Rectal smooth muscle tissue (tissue), 1 donor: Measurements from ENCODE around the gene ABL1.

Experiments
- H3K27ac ChIP-seq: one replicate; pipeline ENCODE4 v1.7.0; 2013; ENCODE audit warnings: low read depth, low read length, inconsistent platforms
- H3K27me3 ChIP-seq: one replicate; pipeline ENCODE4 v1.7.0; 2013; ENCODE audit warnings: low read length; ENCODE audit not compliant: control insufficient read depth, insufficient read depth
- H3K36me3 ChIP-seq: one replicate; pipeline ENCODE4 v1.7.0; 2013; ENCODE audit warnings: low read length; ENCODE audit not compliant: control insufficient read depth, insufficient read depth
- H3K4me1 ChIP-seq: one replicate; pipeline ENCODE4 v1.7.0; 2013; ENCODE audit warnings: low read length; ENCODE audit not compliant: control insufficient read depth, insufficient read depth
- H3K4me3 ChIP-seq: one replicate; pipeline ENCODE4 v1.7.0; 2013; ENCODE audit warnings: low read length
- H3K9ac ChIP-seq: one replicate; pipeline ENCODE4 v1.7.0; 2013; ENCODE audit warnings: low read length

ABL1 gene

DNA sequence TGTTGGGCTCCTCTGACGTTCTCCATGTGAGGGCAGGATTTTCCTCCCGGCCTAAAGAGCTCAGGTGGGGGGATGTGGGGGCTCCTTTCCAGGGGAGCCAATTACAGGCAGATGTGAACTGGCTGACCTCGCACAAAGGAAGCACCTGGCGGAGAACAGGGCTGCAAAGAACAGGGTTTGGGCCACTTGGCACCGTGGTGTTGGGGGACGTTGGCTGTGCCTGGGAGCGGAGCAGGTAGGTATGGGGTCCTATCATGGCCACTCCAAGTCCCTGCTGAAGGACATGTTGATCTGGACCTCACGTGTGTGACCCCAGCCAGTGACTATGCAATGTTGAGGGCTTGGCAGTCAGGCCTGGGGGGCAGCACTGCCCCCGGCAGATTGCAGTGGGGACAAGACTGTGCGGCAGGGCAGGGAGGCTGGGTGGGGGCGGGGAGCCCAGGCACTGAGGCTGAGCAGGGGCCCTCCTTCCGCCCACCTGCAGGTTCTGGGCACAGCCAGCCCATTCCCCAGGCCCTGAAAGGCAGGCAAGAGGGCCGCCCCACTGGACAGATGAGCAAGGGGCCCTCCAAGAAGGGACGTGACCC is 84.6 kb downstream of the ABL1 start:
- no peaks in the 10 kb centered on the region for H3K27me3 ChIP-seq
- H3K4me3 ChIP-seq, result no peak overlapping the region

DNA sequence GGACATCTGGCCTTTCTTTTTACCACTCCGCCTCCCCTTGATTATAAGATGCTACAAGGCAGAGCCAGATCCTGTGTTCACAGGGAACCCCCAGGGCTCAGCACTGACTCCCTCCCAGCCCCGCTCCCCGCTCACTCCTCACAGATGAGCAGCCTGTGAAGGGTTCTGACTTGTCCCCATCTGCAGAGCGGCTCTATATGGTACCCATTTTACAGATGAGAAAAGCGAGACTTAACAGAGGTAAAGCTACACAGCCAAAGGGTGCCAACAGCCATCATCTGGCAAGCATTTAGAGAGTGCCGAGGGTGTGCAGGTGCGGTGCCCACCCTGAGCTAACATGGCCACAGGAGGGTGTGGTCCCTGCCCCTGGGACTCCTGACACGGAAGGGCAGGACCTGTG is 85.2 kb downstream of the ABL1 start:
- Histone ChIP-seq H3K4me1 (no peaks in the 10 kb centered on the region), H3K27ac (no peak overlapping the region), H3K9ac (no peak overlapping the region), H3K27me3 (no peaks in the 10 kb centered on the region), H3K36me3 (no peaks in the 10 kb centered on the region), H3K4me3 (no peak overlapping the region)

More for the DNA sequence above, 84.6 kb downstream of the ABL1 start:
- Histone ChIP-seq H3K27ac (no peak overlapping the region), H3K4me1 (no peaks in the 10 kb centered on the region), H3K9ac (no peak overlapping the region), H3K36me3 (no peaks in the 10 kb centered on the region)

DNA sequence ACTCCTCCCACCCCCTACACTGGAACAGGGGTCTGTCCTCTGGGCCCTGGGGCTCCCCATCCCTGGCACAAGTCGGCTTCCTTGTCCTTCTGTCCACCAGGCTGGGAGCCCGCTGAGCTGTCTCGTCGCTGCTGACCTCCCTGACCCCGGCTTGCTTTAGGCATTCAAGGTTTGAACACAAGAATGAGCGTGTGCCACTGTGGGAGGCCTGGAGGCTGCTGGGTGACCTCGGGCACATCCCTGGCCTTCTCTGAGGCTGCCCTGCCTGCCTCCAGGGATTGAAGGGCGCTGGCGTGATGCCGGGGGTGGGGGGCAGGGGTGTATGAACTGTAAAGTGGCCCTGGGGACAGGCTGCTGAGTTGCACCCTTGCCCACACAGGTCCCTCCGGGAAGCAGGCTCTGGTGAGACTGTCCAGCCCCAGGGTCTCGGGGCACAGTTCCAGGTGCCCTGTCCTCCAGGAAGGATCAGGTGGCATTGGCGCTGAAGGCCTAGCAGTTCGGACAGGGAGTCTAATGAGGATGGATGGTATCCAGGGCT is 85.8 kb downstream of the ABL1 start:
- H3K4me1 ChIP-seq, result no peaks in the 10 kb centered on the region
- no peaks in the 10 kb centered on the region for H3K27me3 ChIP-seq
- no peak overlapping the region for H3K27ac ChIP-seq
- H3K4me3 ChIP-seq, result no peak overlapping the region
- no peak overlapping the region for H3K9ac ChIP-seq
- no peaks in the 10 kb centered on the region for H3K36me3 ChIP-seq

DNA sequence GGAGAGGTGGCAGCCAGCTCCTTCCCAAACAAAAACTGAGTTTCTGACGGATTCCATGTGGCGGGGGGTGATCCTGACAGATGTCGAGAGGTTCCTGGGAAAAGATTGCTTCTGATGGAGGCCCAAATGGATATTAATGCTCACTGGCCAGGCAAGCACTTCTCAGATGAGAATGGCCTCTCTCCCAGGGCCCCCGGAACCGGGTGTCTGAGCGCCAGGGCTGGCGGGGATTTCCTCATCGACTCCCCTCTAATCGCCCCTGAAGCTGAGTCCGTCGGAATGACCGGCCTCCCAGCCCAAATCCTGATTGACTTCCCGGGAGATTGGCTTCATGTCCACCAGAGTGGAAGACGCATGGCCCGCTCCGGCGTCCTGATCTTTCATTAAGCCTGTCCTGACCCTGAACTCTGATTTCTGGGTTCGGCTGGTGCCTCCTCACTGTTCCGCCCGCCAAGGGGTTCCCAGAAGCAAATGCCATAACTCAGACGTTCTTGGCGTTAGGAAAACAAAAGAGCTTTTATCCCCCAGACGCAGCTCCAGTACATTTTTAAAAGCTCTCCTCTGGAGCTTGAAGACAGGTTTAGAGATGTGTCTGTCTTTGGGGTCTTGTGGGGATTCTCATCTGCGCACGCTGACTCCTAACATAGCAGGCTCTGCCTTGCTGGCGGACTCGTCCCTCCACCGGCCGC is 86.4 kb downstream of the ABL1 start:
- Histone ChIP-seq H3K27me3 (no peaks in the 10 kb centered on the region), H3K36me3 (no peaks in the 10 kb centered on the region), H3K4me1 (no peaks in the 10 kb centered on the region), H3K27ac (no peak overlapping the region), H3K9ac (no peak overlapping the region), H3K4me3 (no peak overlapping the region)

DNA sequence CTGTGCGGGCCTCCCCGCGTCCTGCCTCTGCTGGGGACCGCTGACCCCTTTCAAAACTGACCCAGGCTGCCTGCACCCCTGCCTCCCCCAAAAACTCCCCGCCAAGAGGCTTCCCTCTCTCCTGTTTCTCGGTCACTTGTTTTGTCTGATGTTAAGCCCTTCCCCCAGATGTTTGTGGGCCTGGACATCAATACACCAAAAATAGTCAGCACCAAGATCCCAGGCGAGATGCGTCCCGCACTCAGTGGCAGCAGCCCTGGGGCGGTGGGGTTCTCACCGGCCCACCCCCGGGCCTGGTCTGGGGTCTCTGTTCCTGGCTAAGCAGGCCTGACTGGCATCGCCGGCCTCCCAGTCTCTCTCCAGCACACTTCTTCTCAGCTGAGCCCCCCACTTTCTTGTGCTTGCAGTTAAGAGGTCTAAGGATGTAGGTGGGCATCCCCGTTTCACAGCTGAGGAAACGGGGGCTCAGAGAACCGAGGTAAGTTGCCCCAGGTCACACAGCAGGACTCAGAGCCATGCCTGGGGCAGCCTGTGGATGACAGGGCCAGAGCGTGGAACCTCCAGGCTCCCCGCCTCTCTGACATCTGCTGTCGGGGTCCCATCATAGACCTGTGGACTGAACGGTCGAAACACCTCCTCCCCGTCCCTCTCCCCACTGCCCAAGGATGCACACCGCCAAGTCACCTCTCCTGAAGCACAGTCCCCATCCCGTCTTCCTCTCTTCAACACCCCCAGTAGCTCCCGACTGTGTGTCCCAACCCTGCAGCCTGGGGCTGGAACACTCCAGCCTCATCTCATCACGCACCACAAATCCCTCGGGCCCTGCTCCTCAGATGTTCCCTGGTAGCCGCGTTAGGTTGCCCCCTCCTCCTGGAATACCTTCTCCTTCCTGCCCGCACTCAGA is 87.2 kb downstream of the ABL1 start:
- H3K27ac ChIP-seq, result no peak overlapping the region
- H3K4me3 ChIP-seq, result no peak overlapping the region
- no peaks in the 10 kb centered on the region for H3K27me3 ChIP-seq
- H3K9ac ChIP-seq, result no peak overlapping the region
- no peaks in the 10 kb centered on the region for H3K36me3 ChIP-seq
- H3K4me1 ChIP-seq, result no peaks in the 10 kb centered on the region

DNA sequence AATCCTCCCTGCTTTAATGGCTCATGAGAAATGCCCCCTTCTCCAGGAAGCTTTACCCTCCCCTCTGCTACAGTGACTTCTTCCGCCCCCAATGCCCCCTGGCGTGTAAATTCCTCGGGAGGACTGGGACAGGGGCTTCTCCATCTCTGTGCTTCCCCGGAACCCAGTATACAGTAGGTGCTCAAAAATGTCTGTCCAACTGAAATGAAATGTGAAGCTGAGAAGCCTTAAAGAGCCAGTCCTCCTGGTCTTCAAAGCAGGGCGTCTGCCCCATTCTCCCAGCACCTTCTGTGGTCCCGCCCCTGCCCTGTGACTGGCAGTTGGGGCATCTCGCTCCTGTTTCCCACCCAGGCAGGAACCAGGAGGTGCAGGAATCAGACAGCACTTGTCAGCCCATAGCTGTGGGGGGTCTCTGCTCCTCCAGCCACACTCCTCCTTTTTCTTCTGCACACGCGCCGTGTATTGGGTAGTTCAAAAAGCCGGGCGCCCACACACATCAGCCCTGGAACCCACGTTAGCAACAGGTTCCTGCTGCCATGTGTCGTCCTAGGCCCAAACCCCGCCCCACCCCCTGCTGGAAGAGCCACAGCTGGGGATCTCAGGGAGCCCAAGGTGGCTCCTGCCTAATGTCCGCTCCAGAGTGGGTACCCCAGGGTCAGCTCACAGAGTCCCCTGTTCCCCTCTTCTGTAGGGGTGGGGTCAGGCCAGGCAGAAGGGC is 88.0 kb downstream of the ABL1 start:
- no peak overlapping the region for H3K9ac ChIP-seq
- no peaks in the 10 kb centered on the region for H3K36me3 ChIP-seq
- no peak overlapping the region for H3K27ac ChIP-seq
- H3K27me3 ChIP-seq, result no peaks in the 10 kb centered on the region
- no peak overlapping the region for H3K4me3 ChIP-seq
- H3K4me1 ChIP-seq, result no peaks in the 10 kb centered on the region

DNA sequence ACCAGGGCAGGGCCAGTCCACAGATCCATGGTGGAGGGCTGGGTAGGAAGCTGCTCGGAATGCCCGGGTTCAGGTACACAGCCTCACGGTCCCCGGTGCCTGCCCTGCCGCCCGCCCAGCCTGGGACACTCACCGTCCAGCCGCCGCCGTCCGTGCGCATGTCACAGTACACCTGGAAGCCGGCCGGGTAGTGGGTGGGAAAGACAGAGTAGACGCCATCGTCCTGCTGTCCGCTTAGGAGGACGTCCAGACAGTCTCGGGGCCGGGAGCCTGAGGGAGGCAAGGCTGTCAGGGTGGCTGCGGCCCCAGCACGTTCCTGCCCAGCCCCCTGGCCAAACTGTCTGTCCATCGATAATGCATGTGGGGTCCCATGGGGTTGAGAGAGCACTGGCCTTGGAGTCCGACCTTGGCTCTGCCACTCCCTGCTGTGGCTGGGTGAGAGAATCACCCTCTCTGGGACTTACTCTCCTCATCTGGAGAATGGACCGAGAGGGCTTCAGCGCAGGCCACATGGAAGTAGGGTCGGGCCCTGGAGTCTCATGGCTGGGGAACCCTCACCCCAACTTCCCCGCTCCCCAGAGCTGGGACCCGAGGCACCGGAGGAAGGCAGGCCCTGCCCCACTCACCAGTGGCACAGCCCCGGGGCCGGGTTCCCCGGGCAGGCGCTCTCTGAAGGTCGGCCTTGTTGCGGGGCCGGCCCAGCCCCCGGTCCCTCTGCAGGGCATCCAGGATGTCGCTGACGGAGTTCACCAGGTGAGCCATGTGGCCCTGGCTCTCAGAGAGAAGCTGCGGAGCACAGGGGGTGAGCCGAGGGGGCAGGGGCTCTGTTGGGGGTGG is 88.8 kb downstream of the ABL1 start:
- Histone ChIP-seq H3K9ac (no peak overlapping the region), H3K27me3 (no peaks in the 10 kb centered on the region), H3K27ac (no peak overlapping the region), H3K4me1 (no peaks in the 10 kb centered on the region), H3K36me3 (no peaks in the 10 kb centered on the region), H3K4me3 (no peak overlapping the region)

DNA sequence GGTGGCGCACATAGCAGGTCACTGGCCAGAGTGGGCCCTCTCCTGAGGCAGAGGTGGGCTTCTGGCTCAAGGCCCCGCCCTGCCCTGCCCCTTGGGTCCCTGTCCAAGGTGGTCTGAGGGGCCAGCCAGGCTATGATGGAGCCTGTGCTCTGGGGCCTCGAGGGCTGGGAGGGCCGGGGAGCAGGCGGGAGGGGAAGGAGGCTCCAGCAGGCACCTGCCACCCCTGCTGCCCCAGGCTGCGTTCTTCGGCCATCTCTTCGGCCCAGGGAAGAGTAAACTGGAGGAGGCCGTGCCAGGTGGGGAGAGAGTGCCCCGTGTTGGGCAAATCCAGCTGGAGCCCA is 89.4 kb downstream of the ABL1 start:
- Histone ChIP-seq H3K36me3 (no peaks in the 10 kb centered on the region), H3K9ac (no peak overlapping the region), H3K4me3 (no peak overlapping the region), H3K4me1 (no peaks in the 10 kb centered on the region), H3K27me3 (no peaks in the 10 kb centered on the region), H3K27ac (no peak overlapping the region)

DNA sequence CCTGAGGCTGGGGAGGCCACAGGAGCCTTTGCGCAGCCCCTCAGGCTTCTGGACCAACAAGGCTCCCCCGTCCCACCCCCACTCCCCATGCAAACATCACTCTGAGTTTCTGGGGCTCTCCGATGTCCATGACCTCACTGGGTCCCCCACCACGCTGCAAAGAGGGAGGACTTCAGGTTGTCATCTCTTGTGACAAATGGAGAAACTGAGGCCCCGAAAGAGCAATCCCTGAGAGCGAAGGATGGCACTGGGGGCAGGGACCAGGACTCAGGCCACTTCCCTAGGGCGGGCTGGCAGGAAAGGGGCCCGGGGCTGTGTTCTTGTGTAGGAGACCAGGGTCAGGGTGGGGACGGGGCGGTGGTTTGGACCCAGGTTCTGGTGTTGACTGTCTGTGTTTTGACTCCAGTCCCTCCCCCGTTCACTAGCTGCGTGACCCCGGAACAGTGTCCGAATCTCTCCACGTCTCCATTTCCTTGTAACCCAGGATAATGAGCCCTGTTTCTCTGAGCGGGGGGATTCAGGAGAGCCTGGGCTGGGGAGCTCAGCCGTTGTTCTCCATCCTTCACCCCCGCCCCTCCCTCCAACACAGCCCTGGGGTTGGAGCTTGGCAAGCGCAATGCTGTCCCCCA is 90.1 kb downstream of the ABL1 start:
- Histone ChIP-seq H3K36me3 (no peaks in the 10 kb centered on the region), H3K4me3 (no peak overlapping the region), H3K9ac (no peak overlapping the region), H3K4me1 (no peaks in the 10 kb centered on the region), H3K27ac (no peak overlapping the region), H3K27me3 (no peaks in the 10 kb centered on the region)

DNA sequence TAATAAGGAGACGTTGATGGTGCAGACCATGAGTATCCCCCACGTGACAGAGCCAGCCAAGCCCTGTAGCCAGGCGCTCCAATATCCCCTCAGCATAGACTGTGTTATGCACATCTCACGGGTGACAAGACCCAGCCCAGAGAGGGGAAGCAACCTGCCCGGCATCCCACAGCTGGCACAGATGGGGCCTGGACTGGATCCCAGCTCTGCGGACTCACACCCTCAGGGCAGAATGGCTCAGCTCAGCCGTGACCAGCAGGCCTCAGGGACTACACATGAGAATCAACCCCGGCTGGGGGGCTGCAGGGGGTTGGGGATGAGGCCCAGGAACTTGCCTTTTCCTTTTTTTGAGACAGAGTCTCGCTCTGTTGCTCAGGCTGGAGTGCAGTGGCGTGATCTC is 92.3 kb downstream of the ABL1 start:
- Histone ChIP-seq H3K27ac (no peak overlapping the region), H3K4me3 (no peak overlapping the region), H3K4me1 (no peaks in the 10 kb centered on the region), H3K27me3 (no peaks in the 10 kb centered on the region), H3K36me3 (no peaks in the 10 kb centered on the region), H3K9ac (no peak overlapping the region)
